HCEC 1CT (cell line): ENCODE measurements around the gene BHLHE23.

Experiments used
- DNase-seq: peaks from one replicate; pipeline ENCODE4 v3.0.0-alpha.2; 2017

The BHLHE23 gene

GRCh38 chr20:63006540-63007359, at the start of gene BHLHE23:
Gene BHLHE23 (minus strand): TSS chr20:63006964. CDS start chr20:63006774, 190 bp downstream.
- no peak for DNase-seq

DNA sequence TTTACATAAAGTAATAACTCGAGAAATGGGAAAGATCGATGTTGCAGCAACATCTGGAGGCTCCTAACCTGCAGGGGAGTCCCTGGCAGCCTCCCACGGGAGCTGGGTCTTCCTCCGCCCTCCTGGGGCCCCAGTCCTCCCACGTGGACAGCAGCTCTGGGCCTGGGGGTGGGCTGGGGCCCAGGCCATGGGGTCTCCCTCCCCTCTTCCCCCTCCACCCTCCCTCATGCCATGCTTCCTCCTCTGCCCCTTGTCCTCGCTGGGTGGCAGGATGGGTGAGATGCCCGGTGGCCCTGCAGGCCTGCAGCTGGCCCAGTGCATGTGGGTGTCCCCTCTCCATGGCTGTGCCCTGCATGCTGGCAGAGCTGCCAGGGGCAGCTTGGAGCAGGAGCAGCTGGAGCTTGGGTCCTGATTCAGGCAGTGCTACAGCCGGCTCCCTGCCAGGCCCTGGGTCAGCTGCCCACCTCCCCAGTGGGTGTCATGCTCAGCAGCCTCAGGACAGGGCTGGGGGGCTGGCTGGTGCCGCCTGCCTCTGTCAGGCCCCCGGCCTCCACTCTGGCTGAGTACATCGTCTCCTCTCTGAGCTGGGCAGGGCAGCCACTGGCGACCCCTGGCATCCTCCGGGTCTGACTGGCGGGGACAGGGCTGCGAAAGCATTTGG, 48.9 kb upstream of the BHLHE23 start:
- DNase-seq, result no peak

DNA sequence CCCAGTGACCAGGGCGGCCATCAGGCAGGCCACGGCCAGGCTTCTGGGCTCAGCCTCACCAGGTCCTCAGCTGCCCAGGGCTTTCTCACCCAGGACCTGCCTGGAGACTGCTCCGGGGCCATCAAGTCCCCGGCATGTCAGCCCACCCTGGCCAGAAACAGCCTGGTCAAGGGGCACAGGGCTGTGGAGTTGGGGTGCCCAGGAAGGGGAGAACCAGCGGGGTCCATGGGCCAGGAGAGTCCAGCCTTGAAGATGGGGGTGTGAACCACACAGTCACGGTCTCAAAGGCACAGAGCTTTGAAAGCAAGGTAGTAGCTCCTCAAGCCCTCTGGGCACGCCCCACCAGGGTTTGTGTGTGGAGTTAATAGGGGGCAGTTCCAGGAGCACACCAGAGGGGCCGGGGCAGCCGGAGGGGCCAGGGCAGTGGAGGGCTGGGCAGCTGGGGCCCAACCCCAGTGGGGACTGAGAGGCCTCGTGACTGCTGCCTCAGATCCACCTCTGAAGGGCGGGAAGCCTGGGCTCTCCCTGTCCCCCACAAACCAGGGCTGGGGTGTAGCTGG, 48.0 kb upstream of the BHLHE23 start:
- DNase-seq, result no peak

DNA sequence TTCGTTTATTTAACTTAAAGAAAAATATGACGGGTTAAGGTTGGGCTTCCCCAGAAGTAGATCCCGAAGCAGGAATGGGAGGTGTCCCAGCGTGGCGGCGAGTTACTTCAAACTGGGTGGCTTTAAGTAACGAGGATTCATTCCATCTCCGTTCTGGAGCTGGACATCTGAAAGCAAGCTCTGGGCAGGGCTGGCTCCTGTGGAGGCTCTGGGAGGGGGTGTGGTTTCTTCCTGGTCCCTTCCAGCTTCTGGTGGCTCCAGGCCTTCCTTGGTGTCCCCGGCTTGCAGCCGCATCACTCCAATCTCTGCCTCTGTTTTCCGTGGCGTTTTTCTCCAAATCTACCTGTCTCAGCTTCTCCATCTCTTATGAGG, 47.3 kb upstream of the BHLHE23 start:
- DNase-seq, result no peak

GRCh38 chr20:63053432-63054102, 46.8 kb upstream of the BHLHE23 start:
- DNase-seq, result no peak

- no peak for DNase-seq
Measured at GRCh38 chr20:63052571-63053431, 46.0 kb upstream of the BHLHE23 start.

GRCh38 chr20:63051911-63052310, 45.1 kb upstream of the BHLHE23 start:
- no peak for DNase-seq

DNA sequence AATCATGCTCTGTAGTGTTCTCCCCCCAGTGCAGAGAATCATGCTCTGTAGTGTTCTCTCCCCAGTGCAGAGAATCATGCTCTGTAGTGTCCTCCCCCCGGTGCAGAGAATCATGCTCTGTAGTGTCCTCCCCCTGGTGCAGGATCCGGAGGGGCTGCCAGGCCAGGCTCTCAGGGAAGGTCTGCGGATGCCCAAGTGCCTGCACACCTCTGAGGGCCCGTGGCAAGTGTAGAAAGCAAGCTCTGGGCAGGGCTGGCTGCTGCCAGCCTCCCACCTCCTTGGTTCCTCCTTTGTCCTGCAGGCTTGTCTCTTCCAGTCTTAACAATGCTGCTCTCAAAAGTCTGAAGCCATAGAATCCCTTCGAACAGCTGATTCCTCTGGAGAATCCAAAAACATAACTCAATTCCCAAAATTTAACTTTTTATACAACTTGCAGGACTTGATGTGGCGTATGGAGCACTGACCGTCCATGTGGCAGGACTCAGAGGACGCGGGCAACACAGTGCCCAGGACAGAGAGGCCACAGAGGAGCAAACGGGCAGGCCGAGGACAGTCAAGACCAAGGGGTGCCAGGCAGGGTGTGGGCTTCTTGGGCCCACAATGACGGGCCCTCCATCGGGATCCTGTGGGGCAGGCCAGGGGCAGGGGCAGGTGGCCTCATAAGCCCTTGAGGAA, 44.6 kb upstream of the BHLHE23 start:
- no peak for DNase-seq

DNA sequence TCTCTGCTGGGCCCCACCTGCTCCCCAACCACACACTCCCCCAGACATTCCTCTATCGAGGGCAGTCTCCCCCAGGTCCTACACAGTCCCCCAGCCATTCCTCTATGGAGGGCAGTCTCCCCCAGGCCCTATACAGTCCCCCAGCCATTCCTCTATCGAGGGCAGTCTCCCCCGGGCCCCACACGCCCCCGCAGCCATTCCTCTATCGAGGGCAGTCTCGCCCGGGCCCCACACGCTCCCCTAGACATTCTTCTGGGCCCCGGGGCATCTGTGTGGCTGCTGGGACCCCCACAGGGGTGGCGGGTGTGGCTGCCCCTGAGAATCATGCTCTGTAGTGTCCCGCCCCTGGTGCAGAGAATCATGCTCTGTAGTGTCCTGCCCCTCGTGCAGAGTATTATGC, 43.6 kb upstream of the BHLHE23 start:
- DNase-seq, result no peak

DNA sequence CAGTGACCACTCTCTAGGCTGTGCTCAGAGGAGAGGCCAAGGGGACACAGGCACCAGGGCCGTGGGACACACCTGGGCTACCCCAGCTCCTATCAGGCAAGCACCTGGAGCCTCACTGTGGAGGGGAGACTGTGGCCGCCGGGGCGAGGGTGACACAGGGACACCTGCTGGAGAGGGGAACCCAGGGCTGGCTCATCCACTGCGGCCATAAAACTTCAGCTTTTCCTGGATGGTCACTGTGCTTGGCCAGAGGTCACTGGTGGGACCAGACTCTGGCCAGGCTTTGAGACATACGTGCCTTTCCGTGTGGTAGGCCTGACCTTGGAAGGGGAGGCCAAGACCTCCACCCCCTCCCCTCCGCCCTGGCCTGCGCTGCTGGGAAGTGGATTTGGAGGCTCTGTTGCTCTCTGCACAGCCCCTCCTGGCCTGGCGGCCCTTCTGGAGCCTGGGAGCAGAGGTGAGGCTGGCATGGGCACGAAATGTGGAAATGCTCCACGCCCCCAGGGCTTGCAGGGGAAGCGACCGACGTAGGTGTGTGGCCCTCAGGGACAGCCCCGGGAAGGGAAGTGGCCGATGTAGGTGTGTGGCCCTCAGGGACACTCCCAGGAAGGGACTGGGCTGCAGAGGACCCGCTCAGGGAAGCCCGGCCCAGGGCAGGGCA, 42.9 kb upstream of the BHLHE23 start:
- DNase-seq, result no peak

DNA sequence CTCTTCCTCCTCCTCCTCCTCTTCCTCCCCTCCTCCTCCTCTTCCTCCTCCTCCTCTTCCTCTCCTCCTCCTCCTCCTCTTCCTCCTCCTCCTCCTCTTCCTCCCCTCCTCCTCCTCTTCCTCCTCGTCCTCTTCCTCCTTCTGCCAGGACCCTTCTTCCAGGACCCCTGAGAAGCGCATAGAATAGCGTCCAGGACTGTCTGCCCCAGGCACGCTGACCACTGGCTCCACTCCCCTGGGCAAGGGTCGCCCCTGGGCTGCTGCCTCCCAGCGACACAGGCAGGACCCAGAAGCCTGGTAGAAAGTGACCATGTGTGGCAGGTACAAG, 42.4 kb upstream of the BHLHE23 start:
- no peak for DNase-seq

DNA sequence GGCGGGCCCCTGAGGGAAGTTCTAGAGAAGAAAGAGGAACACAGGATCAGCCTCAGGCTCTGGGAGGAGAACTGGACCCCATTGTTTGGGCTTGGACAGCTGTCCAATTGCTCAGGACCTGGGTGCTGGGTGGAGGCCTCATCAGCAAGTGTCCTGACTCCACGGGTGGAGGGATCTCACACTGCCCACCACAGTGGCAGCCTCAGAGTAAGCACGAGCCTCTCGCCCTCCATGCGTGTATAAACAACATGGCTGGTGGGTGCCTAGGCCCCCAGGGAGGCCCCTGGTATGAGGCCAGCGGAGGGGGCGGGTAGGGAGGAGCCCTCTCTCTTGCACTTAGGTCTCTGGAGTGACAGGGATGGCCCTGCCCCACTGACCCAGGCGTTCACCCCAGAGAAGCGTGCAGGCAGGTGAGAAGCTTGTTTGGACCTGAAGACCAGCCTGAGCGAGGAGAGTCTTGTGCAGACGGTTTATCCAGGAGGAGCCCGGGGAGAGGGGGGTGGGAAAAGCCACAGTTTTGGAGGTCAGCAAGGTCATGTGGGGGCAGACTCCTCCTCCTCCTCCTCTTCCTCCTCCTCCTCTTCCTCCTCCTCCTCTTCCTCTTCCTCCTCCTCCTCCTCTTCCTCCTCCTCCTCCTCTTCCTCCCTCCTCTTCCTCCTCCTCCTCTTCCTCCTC, 41.9 kb upstream of the BHLHE23 start:
- DNase-seq, result no peak

DNA sequence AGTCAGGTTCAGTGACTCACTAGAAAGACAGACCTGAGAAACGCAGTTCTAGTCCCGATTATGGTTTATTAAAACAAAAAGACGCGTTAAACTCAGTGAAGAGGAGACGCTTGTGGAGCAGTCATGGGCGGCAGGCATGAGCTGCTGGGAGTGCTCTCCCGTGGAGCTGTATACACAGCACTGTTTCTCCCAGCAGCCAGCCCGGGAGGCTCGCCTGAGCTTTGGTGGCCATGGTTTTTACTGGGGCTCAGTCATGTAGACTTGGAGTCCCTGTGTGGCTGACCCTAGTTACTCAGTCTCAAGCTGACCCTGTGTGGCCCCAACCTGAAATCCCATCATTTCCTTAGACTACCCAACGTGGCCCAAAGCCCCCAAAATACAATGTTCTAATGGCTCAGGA, 41.2 kb upstream of the BHLHE23 start:
- no peak for DNase-seq

- DNase-seq, result no peak
Measured at GRCh38 chr20:63047267-63047666, 40.5 kb upstream of the BHLHE23 start.

DNA sequence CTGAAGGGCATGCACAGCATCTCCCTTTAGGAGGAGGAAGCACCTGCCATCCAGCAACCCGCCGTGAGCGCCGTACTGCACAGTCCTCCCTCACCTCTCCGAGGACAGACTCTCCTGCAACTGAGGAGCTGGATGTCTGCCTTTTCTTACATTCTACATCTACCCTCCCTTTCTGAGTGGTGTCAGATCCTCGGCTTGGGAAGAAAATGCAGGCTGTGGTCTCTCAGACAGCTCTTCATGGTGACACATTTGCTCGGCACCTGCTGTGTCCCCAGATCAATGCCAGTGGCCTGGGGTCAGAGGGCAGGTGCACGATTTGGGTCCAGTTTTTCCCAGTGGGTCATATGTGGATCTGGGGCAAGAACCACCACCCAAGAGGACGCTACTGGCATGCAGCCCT, 40.1 kb upstream of the BHLHE23 start:
- DNase-seq, result no peak

GRCh38 chr20:63045991-63046390, 39.2 kb upstream of the BHLHE23 start:
- DNase-seq, result no peak

DNA sequence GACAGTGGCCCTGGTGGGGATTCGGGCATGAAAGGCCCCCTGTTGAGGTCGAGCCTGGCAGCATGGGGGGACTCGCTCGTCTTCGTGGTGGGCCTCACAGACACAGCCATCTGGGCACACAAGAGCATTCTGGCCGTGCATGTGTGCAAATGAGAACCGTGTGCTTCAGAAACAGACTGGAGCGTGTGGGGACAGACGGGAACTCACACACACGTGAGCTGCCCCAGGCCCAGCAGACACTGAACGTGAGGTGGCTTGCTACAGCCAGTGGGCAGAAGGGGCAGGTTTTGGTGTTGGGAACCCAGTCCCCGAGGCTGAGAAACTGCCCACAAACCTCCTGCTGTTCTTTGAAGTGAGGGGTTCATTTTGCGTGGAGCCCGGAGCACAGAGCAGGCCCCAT, 38.6 kb upstream of the BHLHE23 start:
- no peak for DNase-seq

DNA sequence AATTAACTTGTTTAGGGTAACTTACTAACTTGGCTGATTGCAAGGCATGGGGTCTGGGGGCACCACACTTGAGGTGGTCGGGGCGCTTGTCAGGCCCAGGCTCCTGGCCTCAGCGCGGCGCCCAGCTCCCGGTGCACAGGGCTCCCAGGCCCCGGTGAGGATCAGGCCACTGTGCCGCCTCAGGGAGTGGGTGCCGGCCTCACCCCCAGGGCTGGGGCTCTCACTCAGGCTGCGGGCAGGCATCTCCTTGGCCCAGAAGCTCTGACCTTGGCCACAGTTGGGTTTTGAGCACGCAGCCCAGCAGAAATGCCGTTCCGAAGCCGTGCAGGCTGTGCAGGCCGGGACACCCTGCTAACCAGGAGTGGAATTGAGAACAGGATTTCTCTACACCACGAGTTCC, 37.8 kb upstream of the BHLHE23 start:
- DNase-seq, result no peak

DNA sequence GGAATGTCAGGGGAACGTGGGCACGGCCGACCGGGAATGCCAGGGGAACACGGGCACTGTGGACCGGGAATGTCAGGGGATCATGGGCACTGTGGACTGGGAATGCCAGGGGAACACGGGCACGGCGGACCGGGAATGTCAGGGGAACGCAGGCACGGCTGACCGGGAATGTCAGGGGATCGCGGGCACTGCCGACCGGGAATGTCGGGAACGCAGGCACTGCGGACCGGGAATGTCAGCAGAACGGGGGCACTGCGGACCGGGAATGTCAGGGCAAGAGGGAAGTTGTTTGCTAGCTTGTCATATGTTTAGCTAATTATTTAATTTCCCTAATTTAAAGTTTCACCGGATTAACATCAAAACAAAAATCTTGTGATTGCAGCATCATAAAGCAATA, 37.4 kb upstream of the BHLHE23 start:
- no peak for DNase-seq

GRCh38 chr20:63043348-63044203, 36.8 kb upstream of the BHLHE23 start:
- DNase-seq, result no peak
